HG03064 (cell line): ENCODE results near the gene SLC35C1.
A peak's percentile ranks its signal among the peaks of the same experiment; 100 is the strongest.

Experiments used
- ATAC-seq: cut with Tn5 transposase; IDR thresholded peaks from one replicate; pipeline ENCODE4 v1.9.1; 2021; ENCODE audit warnings: low read depth; ENCODE audit not compliant: unreplicated experiment

The SLC35C1 gene

GRCh38 chr11:45804761-45805304, at the start of gene SLC35C1:
TSS of gene SLC35C1 (plus strand) at chr11:45805149. CDS start at chr11:45805802, 653 bp downstream.
- peak; percentile 95 for ATAC-seq

DNA sequence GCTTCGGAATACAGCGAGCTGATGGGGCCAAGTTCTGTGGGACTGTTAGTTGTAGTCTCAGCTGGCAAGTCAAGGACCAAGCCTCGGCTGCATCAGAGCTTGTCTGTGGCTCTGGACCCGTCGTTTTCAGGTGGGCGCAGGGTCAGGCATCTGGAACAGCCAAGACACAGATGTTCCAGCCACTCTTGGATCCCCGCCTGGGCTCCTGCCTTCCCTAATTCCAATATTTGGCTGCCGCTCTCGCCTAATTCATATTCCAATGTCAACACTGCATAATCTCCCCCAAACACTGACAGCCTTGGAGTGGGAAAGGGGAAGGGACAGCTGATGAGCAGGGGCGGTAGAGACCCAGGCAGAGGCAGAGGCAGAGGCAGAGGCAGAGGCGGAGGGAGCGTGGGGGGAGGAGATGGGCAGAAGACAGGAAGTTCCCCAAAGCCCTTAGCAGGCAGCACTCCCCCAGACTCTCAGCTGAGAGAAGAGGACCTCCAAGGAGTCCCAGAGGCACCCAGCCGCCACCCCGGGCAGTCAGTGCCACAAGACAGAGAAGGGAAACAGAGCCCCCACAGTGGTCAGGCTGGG, 49.6 kb upstream of the SLC35C1 start:
- ATAC-seq: no peak

GRCh38 chr11:45756384-45757010, 48.5 kb upstream of the SLC35C1 start:
- ATAC-seq: no peak

DNA sequence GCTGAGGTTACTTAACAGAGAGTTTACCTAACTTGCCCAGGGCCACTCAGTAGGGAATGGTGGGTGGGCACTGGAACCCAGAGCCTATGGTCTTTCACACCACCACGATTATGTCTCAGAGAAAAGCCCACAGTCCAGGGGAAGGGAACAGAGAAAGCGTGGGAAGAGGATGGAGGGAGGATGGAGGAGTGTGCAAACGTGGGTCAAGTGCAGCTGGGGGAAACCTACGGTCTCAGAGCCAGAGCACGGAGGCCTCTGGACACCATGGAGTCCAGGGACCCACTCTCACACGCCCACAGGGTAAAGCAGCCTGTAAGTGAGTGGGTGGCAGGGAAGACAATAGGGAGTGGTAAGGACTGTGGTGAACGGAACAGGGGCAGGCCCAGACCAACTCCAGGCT, 47.3 kb upstream of the SLC35C1 start:
- ATAC-seq: no peak

DNA sequence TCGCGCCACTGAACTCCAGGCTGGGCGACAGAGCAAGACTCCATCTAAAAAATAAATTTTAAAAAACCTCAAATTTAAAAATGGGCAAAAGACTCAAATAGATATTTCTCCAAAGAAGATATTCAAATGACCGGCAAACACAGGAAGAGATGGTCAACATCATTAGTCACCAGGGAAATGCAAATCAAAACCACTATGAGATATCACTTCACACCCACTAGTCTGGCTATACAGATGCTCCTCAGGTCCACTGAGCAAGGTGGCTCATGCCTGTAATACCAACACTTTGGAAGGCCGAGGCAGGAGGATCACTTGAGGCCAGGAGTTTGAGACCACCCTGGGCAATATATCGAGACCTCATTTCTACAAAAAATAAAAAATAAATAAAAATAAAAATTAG, 43.3 kb upstream of the SLC35C1 start:
- no peak for ATAC-seq

- ATAC-seq: no peak
Observed at GRCh38 chr11:45765107-45765668, 39.8 kb upstream of the SLC35C1 start.

DNA sequence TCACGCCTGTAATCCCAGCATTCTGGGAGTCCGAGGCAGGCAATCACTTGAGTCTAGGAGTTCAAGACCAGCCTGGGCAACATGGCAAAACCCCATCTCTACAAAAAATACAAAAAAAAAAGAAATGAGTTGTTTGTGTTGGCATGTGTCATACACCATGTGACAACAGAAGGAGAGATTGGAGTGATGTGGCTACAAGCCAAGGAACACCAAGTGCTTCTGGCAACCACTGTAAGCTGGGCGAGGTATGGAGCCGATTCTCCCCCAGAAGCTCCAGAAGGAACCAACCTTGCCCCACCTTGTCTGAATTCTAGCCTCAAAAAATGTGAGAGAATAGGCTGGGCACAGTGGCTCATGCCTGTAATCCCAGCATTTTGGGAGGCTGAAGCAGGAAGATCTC, 39.1 kb upstream of the SLC35C1 start:
- ATAC-seq: no peak

DNA sequence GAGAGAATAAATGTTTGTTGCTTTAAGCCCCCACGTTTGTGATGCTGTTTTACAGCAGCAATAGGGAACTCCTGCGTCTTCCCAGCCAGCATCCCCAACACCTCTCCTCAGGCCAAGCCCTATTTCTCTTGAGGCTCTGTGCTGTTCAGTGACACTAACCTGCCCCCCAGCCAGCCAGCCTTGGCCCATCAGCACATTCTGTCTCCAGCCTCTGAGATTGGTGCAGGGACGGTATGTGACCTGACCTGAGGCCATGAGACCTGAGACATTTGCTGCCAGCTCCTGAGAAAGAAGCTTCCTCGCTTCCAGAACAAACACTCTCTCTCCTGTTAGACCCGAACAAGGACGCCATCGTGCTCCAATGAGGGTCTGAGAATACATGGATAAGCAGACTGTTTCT, 38.5 kb upstream of the SLC35C1 start:
- no peak for ATAC-seq

GRCh38 chr11:45768486-45768885, 36.5 kb upstream of the SLC35C1 start:
- no peak for ATAC-seq

DNA sequence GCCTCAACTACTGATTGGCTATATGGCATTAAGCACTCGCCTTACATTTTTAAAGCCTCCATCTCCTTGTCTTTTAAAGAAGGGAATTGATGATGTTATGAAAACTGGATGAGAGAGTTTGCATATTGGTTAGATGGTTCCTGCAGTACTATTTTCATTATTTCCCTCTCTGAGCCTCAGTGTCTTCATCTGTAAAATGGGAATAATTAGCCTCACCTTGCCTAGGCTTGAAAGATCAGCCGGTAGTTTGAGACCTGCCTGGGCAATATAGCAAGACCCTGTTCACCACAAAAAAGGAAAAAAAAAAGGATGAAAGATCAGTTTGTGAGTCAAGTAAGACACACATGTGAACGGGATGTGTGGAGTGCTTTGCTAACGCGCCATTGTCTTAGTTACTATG, 35.0 kb upstream of the SLC35C1 start:
- no peak for ATAC-seq

DNA sequence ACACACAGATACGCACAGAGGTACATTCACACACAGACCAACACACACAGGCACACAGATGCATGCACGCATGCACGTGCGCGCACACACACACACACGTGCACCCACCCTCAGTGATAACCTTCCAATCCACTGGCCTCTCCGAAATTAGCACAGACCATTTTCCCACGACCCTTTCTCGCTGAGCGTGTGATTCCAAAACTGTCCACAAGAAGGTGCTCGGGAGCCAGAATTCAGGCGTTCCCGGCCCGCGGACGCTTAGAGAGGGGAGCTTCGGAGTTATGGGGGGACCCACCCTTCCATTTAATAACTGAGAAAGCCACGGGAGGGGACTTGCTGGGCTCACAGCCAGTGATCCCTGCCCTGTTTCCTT, 33.8 kb upstream of the SLC35C1 start:
- ATAC-seq: peak; percentile 33

- ATAC-seq: peak; percentile 78
Observed at GRCh38 chr11:45771566-45772448, 33.1 kb upstream of the SLC35C1 start.

DNA sequence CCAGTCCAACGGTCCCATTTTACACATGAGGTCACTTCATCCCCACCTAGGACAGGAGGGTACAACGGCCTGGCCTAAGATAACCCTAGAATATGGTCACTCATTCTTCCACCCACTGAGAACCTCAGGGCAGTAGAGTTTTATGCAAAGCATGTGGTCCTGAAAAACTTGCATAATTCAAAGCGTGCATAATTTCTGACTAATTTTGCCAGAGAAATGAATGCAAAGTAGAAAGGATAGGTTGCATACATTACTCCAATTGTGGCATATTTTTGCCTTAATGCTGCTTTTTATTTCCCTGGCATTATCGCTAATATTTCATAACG, 32.5 kb upstream of the SLC35C1 start:
- ATAC-seq: no peak

DNA sequence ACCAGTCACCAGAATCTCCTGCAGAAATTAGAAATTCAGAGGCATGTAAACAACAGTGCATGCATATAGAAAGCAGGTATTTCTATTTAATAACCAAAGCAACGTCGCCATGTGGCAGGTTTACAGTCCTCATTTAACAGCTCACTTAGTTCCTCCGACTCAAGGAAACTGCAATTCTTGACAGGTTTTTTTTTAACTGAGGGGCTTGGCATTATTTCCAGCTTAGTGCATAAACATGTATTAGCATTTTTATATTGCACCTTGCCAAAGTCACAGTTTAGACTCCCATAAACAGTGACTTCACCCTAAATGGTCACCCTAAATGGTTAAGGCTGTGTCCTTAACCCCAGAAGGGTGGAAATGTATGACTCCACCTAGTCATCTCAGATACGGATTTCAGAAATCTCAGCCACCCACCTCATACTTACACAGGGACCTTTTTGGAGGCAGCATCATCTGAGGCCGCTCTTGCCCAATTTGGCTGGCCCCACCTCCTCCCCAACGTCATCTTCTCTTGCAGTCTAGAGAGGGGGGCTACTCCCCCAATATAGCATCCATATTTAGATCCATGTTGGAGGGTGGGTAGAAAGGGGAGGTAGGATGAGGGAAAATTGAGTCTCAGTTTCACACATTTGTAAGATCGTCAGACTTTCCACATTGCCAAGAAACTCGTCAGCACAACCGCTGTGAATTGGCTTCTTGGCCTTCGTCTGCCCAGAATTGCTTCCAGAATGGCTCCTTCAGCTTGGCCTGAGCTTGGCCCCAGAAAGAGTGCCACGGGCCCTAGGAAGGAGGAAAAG, 31.8 kb upstream of the SLC35C1 start:
- no peak for ATAC-seq

DNA sequence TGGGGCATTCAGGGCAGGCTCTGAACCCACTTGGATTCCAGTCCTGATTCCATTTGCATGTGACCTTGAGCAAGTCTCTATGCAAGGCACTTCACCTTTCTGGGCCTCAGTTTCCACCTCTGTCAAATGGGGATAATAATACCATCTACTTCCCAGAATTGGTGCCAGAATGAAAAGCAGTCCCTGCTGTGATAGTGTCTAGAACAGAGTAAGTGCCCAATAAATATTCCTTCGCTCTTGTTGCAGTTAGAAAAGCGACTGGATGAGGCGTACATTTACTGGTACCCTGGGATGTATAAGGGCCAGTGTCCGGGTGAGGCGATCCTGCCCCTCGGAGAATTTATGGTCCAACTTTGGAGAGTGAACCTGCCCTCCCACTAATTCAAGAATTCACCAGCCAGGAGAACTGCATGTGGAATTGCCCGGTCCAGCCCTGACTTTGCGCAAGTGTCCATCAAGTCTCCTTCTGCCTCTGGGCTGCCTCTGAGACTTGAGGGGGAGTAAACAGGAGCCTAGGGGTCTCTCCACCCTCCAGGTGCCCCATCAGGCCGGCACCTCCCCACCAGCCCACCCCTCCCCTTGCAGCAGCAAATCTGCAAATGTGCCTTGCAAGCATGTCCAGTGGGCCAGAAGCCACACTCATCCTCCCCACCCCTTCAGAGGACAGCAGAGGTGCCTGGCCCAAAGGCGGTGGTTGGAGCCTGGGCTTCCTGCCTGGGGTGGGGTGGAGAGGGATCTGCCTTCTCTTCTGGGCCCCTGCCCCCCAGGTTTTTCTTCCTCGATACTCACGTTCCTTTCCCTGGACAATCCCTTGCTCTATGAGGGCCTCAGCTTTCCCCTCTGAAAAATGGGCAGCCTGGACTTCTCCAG, 30.9 kb upstream of the SLC35C1 start:
- ATAC-seq: no peak

GRCh38 chr11:45774786-45775185, 30.2 kb upstream of the SLC35C1 start:
- ATAC-seq: no peak

DNA sequence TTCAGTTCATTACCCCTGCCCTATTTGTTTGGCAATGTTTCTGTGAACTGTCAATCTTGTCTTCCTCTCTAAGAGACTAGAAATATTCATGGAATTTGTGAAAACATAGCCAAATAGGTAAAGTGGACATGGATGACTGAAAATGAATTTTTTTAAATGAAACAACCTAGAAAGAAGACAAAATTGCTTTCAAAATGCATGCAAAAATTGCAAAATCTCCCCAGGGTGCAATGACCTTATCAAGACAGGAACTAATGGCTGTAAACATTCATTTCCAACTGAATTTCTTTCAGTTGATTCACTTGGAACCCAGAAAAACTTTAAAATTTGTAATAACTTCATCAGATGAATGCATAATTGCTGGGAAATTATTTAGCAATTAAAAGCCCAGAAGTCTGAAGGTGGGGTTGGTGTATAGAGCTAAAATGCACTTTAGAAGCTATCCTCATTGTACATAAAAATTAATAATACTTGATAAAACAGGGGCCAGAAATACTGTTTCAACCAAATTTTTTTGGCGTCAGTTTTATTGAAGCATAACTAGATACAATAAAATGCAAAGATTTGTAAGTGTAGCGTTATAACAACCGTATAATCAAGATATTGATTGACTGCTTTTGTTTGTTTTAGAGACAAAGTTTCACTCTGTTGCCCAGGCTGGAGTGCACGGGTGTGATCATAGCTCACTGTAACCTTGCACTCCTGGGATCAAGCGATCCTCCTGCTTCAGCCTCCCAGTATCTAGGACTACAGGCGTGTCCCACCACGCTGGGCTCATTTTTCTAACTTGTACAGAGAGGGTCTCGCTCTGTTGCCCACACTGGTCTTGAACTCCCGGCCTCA, 27.6 kb upstream of the SLC35C1 start:
- ATAC-seq: no peak

- ATAC-seq: no peak
Observed at GRCh38 chr11:45778341-45778740, 26.6 kb upstream of the SLC35C1 start.

GRCh38 chr11:45779602-45780001, 25.3 kb upstream of the SLC35C1 start:
- ATAC-seq: no peak
